Breast epithelium (tissue), 3 donors: ENCODE data around the gene OR1F1.

Source experiments
- POLR2A ChIP-seq: fragments of 450-650 bp; IDR thresholded peaks from one replicate; pipeline ENCODE4 v1.6.1; 2016; ENCODE audit warnings: antibody characterized with exemption, mild to moderate bottlenecking, moderate library complexity
- TF ChIP-seq, protein P1 (sequence below), 3 donors: fragments of 450-650 bp; IDR thresholded peaks; one replicate each; pipeline ENCODE4 v1.5.1; 2016 to 2017; ENCODE audit warnings: antibody characterized with exemption in 3 of 3, mild to moderate bottlenecking in 3 of 3, moderate library complexity in 3 of 3

DNA sequence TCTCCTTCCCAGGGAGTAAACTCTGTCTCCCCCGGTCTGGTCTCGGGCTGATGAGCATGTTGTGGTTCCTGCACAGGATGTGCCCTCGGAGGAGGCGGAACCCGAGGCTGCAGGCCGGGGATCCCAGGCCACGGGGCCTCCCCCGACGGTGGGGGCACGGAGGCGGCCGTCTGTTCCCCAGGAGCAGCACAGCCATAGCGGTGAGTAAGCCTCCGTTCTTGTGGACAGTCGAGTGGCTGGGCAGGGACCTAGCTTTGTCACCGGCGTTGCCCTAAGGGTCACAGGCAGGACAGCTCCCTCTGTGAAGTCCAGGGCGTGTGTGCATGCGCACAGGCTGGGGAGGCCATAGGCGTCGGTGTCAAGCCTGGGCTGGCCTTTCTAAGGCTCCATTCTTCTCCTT, 49.7 kb upstream of the OR1F1 start:
- TF ChIP-seq, protein P1, sequence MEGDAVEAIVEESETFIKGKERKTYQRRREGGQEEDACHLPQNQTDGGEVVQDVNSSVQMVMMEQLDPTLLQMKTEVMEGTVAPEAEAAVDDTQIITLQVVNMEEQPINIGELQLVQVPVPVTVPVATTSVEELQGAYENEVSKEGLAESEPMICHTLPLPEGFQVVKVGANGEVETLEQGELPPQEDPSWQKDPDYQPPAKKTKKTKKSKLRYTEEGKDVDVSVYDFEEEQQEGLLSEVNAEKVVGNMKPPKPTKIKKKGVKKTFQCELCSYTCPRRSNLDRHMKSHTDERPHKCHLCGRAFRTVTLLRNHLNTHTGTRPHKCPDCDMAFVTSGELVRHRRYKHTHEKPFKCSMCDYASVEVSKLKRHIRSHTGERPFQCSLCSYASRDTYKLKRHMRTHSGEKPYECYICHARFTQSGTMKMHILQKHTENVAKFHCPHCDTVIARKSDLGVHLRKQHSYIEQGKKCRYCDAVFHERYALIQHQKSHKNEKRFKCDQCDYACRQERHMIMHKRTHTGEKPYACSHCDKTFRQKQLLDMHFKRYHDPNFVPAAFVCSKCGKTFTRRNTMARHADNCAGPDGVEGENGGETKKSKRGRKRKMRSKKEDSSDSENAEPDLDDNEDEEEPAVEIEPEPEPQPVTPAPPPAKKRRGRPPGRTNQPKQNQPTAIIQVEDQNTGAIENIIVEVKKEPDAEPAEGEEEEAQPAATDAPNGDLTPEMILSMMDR (IDR thresholded peaks at IDR 0.05): no peak
- no peak for TF ChIP-seq POLR2A
